HG03066 (cell line): ENCODE measurements around the gene POMGNT2.
"Not testable (repeated sequence)": the region's sequence is repeated elsewhere in the genome, so short reads cannot be mapped to it uniquely, and the experiment has no call there.

Experiments
- ATAC-seq: cut with Tn5 transposase; IDR thresholded peaks from one replicate; pipeline ENCODE4 v1.9.1; 2021; ENCODE audit warnings: low read depth; ENCODE audit not compliant: unreplicated experiment

POMGNT2 gene

GRCh38 chr3:43048470-43048869, 57.4 kb downstream of the POMGNT2 start:
- no peak for ATAC-seq

DNA sequence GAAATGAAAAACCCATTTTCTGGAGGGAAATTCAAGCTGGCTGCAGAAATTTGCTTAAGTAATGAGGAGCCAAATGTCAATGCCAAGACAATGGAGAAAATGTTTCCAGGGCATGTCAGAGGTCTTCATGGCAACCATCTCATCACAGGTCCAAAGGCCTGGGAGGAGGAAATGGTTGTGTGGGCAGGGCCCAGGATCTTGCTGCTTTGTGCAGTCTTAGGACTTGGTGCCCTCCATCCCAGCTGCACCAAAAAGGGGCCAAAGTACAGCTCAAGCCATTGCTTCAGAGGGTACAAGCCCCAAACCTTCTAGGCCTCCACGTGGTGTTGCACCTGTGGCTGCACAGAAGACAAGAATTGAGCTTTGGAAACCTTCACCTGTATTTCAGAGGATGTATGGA, 59.3 kb downstream of the POMGNT2 start:
- no peak for ATAC-seq

GRCh38 chr3:43045079-43045478, 60.8 kb downstream of the POMGNT2 start:
- not testable (repeated sequence) for ATAC-seq

GRCh38 chr3:43043793-43044192, 62.1 kb downstream of the POMGNT2 start:
- ATAC-seq: no peak

GRCh38 chr3:43043071-43043766, 62.7 kb downstream of the POMGNT2 start:
- ATAC-seq: no peak

DNA sequence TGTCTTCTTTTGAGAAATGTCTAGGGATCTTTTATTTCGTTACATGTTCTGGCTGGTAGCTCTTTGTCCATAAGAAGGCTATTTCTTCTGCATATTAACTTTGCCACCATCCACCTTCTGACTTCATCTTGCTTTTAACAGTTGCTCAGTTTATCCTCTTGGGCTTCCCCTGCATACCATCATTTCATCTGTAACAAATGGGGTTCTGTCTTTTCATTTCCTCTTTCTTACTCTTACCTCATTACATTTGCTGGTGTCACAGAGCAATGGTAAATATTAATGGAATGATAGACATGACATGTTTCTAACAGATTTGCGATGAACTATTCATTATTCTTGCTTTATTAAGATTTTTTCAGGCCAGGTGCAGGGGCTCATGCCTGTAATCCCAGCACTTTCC, 64.4 kb downstream of the POMGNT2 start:
- no peak for ATAC-seq

GRCh38 chr3:43038010-43038409, 67.9 kb downstream of the POMGNT2 start:
- ATAC-seq: no peak

DNA sequence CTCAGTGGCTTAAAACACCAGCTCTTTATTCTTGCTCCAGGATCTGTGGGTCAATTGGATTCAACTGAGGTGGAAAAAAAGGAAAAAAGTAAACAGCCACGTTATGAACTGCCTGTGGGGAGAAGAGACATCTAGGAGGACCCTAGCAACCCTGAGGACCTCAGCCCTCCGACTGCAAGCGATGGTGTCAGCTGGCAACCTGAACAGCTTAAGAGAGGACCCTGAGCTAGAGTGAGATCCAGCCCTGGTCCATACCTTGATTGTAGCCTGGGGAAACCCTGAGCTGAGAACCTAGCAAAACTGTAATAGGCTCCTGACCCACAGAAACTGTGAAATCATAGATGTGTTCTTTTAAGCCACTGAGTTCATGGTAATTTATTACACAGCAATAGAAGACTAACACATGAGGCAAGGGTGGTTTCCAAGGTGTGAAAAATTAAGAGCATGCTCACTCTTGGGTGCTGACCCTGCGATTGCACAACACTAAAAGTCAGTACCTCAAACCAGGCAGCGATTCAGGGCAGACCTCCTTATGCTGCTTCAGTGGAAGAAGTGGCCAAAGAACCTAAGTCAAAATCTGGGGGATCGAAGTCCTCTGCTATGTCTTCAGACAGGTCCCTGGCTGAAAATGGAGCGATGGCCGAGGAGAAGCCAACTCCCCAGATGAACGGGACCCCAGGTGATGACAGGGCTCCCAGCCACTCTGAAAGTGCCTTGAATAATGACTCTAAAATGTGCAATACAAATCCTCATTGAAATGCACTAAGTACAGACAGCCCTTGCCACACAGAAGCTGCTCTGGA, 69.1 kb downstream of the POMGNT2 start:
- no peak for ATAC-seq

GRCh38 chr3:43035801-43036365, 70.0 kb downstream of the POMGNT2 start:
- ATAC-seq: no peak

GRCh38 chr3:43034911-43035310, 71.0 kb downstream of the POMGNT2 start:
- ATAC-seq: no peak

- no peak for ATAC-seq
Observed at GRCh38 chr3:43034200-43034599, 71.7 kb downstream of the POMGNT2 start.

DNA sequence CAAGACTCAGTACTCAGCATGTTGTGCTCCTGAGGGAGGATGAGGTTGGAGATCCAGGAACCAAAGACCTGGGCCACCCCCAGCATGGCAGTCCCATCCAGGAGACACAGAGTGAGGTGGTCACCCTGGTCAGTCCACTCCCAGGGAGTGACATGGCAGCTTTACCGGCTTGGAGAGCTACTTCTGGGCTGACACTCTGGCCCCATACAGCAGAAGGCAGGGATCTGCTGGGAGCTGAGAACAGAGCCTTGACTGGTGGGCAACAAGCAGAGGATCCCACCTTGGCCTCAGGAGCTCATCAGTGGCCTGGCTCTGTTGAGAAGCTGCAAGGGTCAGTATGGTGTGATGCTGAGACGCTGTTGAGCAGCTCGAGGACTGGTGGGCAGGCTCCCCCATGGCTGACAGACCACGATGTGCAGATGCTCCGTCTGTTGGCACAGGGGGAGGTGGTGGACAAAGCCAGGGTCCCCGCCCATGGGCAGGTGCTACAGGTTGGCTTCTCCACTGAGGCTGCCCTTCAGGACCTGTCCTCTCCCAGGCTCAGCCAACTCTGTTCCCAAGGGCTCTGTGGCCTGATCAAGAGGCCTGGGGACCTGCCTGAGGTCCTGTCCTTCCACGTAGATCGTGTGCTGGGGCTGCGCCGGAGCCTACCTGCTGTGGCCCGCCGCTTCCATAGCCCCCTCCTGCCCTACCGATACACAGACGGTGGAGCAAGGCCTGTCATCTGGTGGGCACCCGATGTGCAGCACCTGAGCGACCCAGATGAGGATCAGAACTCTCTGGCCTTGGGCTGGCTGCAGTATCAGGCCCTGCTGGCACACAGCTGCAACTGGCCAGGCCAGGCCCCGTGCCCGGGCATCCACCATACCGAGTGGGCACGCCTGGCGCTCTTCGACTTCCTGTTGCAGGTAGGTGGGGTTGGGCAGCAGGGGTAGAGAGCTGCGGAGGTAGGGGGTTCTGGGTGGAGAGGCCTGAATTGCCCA, 72.9 kb downstream of the POMGNT2 start:
- ATAC-seq: no peak

- no peak for ATAC-seq
Observed at GRCh38 chr3:43031889-43032545, 73.9 kb downstream of the POMGNT2 start.

DNA sequence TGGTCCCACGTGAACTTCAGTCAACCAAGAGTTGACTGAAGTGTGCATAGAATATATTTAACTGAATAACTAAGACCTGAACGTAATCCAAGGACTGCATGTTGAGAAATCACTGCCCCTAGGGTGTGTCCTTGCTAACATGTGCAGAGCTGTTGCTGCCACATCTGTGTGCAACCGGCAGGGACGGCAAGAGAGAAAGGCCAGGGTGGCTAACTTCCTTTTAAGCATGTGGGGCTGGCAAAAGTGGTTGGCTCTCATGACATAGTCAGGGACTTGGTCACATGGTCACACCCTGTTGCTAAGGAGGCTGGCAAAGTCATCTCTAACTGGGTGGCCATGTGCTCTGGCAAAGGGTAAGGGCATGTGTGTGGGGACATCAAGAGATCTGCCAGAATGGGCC, 74.4 kb downstream of the POMGNT2 start:
- ATAC-seq: no peak

DNA sequence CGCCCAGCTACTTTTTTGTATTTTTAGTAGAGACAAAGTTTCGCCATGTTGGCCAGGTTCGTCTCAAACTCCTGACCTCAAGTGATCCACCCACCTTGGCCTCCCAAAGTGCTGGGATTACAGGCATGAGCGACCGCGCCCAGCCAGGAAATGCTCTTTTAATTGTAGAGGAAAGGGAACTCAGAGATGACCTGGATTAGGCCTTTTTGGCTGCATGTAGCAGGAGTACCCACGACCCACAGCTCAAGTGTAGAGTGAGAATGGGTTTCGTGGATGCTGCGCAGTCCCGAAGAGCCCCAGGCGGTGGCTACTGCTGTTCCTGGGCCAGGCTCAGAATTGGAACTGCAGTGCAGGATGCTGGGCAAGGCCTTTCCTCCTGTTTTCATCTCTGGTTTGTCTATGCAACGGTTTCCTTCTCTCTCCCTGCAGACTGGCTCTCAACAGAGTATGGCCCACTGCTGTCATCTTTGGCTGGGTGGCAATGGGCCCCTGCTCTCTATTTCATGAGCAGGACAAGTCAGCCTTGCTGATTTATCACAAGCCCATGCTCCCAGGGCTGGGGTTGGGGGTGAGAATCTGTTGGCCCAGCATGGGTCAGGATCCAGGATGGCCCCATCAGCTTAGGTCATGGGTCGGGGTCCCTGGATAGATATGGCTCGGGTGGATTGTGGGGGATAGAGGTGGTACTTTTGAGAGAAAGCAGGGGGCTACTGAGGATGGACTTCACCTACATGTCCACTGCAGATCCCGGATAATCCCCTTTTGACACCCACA, 75.5 kb downstream of the POMGNT2 start:
- ATAC-seq: no peak
